DND-41 (cell line): Measurements from ENCODE around the gene TBCA.

ENCODE experiments used
- EZH2 ChIP-seq: IDR thresholded peaks from 3 replicates; pipeline ENCODE4 v1.6.1; 2012; ENCODE audit warnings: borderline replicate concordance, low read depth, mild to moderate bottlenecking, moderate library complexity, low read length, inconsistent platforms; ENCODE audit not compliant: severe bottlenecking
- TF ChIP-seq, protein P1 (sequence below): IDR thresholded peaks from 2 replicates; pipeline ENCODE4 v1.5.1; 2012; ENCODE audit warnings: borderline replicate concordance, low read length, moderate library complexity, mild to moderate bottlenecking; ENCODE audit not compliant: poor library complexity, severe bottlenecking; ENCODE audit errors: extremely low read depth

DNA sequence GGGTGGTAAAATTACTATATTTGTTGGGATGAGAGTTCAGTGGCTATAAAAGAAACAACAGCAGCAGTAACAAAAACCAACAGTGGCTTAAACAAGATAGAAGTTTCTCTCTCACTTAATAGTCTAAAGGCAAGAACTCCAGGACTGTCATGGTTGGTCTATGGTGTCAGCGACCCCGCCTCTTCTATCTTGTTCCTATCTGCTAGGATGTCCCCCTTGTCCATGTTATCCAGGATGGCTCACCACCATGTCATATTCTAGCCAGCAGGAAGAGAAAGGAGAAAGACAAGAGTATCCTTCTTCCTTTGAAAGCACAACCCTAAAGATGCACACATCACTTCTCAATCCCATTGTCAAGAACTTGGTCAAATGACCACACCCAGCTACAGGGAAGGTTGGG, 126.4 kb downstream of the TBCA start:
- TF ChIP-seq, protein P1, sequence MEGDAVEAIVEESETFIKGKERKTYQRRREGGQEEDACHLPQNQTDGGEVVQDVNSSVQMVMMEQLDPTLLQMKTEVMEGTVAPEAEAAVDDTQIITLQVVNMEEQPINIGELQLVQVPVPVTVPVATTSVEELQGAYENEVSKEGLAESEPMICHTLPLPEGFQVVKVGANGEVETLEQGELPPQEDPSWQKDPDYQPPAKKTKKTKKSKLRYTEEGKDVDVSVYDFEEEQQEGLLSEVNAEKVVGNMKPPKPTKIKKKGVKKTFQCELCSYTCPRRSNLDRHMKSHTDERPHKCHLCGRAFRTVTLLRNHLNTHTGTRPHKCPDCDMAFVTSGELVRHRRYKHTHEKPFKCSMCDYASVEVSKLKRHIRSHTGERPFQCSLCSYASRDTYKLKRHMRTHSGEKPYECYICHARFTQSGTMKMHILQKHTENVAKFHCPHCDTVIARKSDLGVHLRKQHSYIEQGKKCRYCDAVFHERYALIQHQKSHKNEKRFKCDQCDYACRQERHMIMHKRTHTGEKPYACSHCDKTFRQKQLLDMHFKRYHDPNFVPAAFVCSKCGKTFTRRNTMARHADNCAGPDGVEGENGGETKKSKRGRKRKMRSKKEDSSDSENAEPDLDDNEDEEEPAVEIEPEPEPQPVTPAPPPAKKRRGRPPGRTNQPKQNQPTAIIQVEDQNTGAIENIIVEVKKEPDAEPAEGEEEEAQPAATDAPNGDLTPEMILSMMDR: no peak
- no peak for TF ChIP-seq EZH2
